SU-DHL-6 (cell line): ENCODE measurements around the gene ARHGEF28.

Experiments
- H2AFZ ChIP-seq: fragments of 200-600 bp; sonication (generic); 2 replicates; pipeline ENCODE4 v1.6.1; 2014; ENCODE audit warnings: low read depth, mild to moderate bottlenecking, moderate library complexity, mixed read lengths, antibody characterized with exemption, low read length; ENCODE audit not compliant: severe bottlenecking
- H3F3A ChIP-seq: fragments of 200-600 bp; shearing (Covaris generic); 2 replicates; pipeline ENCODE4 v1.6.0; 2016; ENCODE audit warnings: antibody characterized with exemption, mild to moderate bottlenecking; ENCODE audit not compliant: insufficient read depth
- H3K27ac ChIP-seq: fragments of 200-600 bp; sonication (generic); 2 replicates; pipeline ENCODE4 v1.5.1; 2016; ENCODE audit warnings: low read depth, mild to moderate bottlenecking, low read length, moderate library complexity, mixed read lengths
- H3K27me3 ChIP-seq: fragments of 200-600 bp; sonication (generic), shearing (Covaris generic); 2 replicates; pipeline ENCODE4 v1.6.0; 2014; ENCODE audit warnings: mild to moderate bottlenecking, low read length
- H3K36me3 ChIP-seq: fragments of 200-600 bp; sonication (generic); 2 replicates; pipeline ENCODE4 v1.6.1; 2014; ENCODE audit warnings: mild to moderate bottlenecking, low read length, mixed read lengths
- H3K4me2 ChIP-seq: fragments of 300-600, 200-600 bp; shearing (Covaris generic), sonication (generic); 2 replicates; pipeline ENCODE4 v1.6.0; 2014; ENCODE audit warnings: low read length, low read depth, mild to moderate bottlenecking; ENCODE audit not compliant: poor library complexity, severe bottlenecking
- H3K4me3 ChIP-seq: fragments of 200-600 bp; sonication (generic); 2 replicates; pipeline ENCODE4 v1.5.1; 2014; ENCODE audit warnings: antibody characterized with exemption, low read length, mild to moderate bottlenecking, mixed read lengths; ENCODE audit not compliant: insufficient read depth, poor library complexity, severe bottlenecking
- H3K79me2 ChIP-seq: fragments of 200-600 bp; sonication (generic); 2 replicates; pipeline ENCODE4 v1.6.1; 2014; ENCODE audit warnings: mild to moderate bottlenecking, low read length, moderate library complexity; ENCODE audit not compliant: insufficient read depth
- H3K9ac ChIP-seq: fragments of 200-600 bp; sonication (generic); 2 replicates; pipeline ENCODE4 v1.7.0; 2014; ENCODE audit warnings: mild to moderate bottlenecking, low read length
- H3K9me2 ChIP-seq: fragments of 200-600 bp; sonication (generic); replicated peaks from 2 replicates; pipeline ENCODE4 v1.6.1; 2014; ENCODE audit warnings: low read length; ENCODE audit not compliant: insufficient read depth
- H3K9me3 ChIP-seq: fragments of 200-600 bp; sonication (generic); 2 replicates; pipeline ENCODE4 v1.6.1; 2014; ENCODE audit warnings: low read length, mixed read lengths; ENCODE audit not compliant: insufficient read depth
- H4K20me1 ChIP-seq: fragments of 200-600 bp; sonication (generic); 2 replicates; pipeline ENCODE4 v1.6.1; 2014; ENCODE audit warnings: low read depth, mild to moderate bottlenecking, antibody characterized with exemption, low read length, moderate library complexity, mixed read lengths
- CTCF ChIP-seq: fragments of 200-600 bp; sonication (generic); IDR thresholded peaks from one replicate; pipeline ENCODE4 v1.5.1; 2017; ENCODE audit warnings: antibody characterized with exemption, mild to moderate bottlenecking, low read length, moderate library complexity; ENCODE audit not compliant: insufficient read depth, poor library complexity, severe bottlenecking
- EZH2phosphoT487 ChIP-seq: fragments of 200-600 bp; sonication (generic), shearing (Covaris generic); conservative IDR thresholded peaks from 2 replicates; pipeline ENCODE4 v1.6.1; 2018; ENCODE audit warnings: mild to moderate bottlenecking, antibody characterized with exemption, low read length, moderate library complexity, mixed read lengths

Gene ARHGEF28

GRCh38 chr5:73615947-73616346, 10.0 kb upstream of the ARHGEF28 start:
- Histone ChIP-seq H3K4me3 (no peak overlapping the region), H2AFZ (no peak overlapping the region), H3F3A (no peaks in the 10 kb centered on the region), H3K4me2 (no peak overlapping the region), H3K36me3 (no peaks in the 10 kb centered on the region), H3K27me3 (no peaks in the 10 kb centered on the region; the same call in 1 of the 2 replicates), H4K20me1 (no peaks in the 10 kb centered on the region), H3K9me2 (no peaks in the 10 kb centered on the region; the same call in 1 of the 2 replicates), H3K9ac (no peak overlapping the region), H3K27ac (no peak overlapping the region), H3K9me3 (no peaks in the 10 kb centered on the region), H3K79me2 (no peaks in the 10 kb centered on the region)
- TF ChIP-seq CTCF (no peak), EZH2phosphoT487 (no peak)

- H3K4me3 ChIP-seq = no peak overlapping the region
- H4K20me1 ChIP-seq = no peaks in the 10 kb centered on the region
- TF ChIP-seq CTCF (no peak), EZH2phosphoT487 (no peak)
- H3K9me2 ChIP-seq = no peaks in the 10 kb centered on the region
- no peaks in the 10 kb centered on the region for H3K36me3 ChIP-seq
- no peaks in the 10 kb centered on the region for H3K79me2 ChIP-seq
- H3F3A ChIP-seq = no peaks in the 10 kb centered on the region
- H3K9ac ChIP-seq = no peak overlapping the region
- H3K27me3 ChIP-seq = no peaks in the 10 kb centered on the region; the same call in 1 of the 2 replicates
- H3K9me3 ChIP-seq = no peaks in the 10 kb centered on the region
- no peak overlapping the region for H3K4me2 ChIP-seq
- H3K27ac ChIP-seq = no peak overlapping the region
- H2AFZ ChIP-seq = no peak overlapping the region
These were observed 8.3 kb upstream of the ARHGEF28 start for GRCh38 chr5:73617510-73618279.

GRCh38 chr5:73619606-73620333, 6.2 kb upstream of the ARHGEF28 start:
- no peaks in the 10 kb centered on the region for H4K20me1 ChIP-seq
- H3K27me3 ChIP-seq = no peaks in the 10 kb centered on the region; the same call in 1 of the 2 replicates
- H3K9ac ChIP-seq = no peak overlapping the region
- no peaks in the 10 kb centered on the region for H3F3A ChIP-seq
- no peak for TF ChIP-seq CTCF
- no peak for TF ChIP-seq EZH2phosphoT487
- H3K9me2 ChIP-seq = no peaks in the 10 kb centered on the region
- H3K27ac ChIP-seq = no peak overlapping the region
- no peak overlapping the region for H2AFZ ChIP-seq
- no peak overlapping the region for H3K4me2 ChIP-seq
- H3K79me2 ChIP-seq = no peaks in the 10 kb centered on the region
- H3K36me3 ChIP-seq = no peaks in the 10 kb centered on the region
- H3K9me3 ChIP-seq = no peaks in the 10 kb centered on the region
- no peak overlapping the region for H3K4me3 ChIP-seq
